Stimulated activated naive CD8-positive, alpha-beta T cell treated with anti-CD3 and anti-CD28 coated beads, Interleukin-15, Interleukin-2, amounts not matched to agents 100 U/mL and 50 U/mL, for 24 hours (primary cell): Measurements from ENCODE around the gene GIMAP4.
A peak's percentile ranks its signal among the peaks of the same experiment; 100 is the strongest.
"Not testable (repeated sequence)": the region's sequence is repeated elsewhere in the genome, so short reads cannot be mapped to it uniquely, and the experiment has no call there.

Experiments
- ATAC-seq: fragments of 150-1000 bp; cut with Tn5 transposase; one replicate; pipeline ENCODE4 v1.10.0; 2021
- DNase-seq: peaks from one replicate; pipeline ENCODE4 v3.0.0; 2021

The GIMAP4 gene

GRCh38 chr7:150567169-150567568, at the start of gene GIMAP4:
Gene GIMAP4 (plus strand): TSS chr7:150567390. CDS start chr7:150569902, 2,512 bp downstream.
- ATAC-seq = no peak
- DNase-seq = no peak

GRCh38 chr7:150519310-150519709, 47.9 kb upstream of the GIMAP4 start:
- no peak for DNase-seq
- no peak for ATAC-seq

GRCh38 chr7:150520145-150520544, 47.0 kb upstream of the GIMAP4 start:
- ATAC-seq = peak; percentile 42
- DNase-seq = peak; percentile 41

GRCh38 chr7:150522931-150523330, 44.3 kb upstream of the GIMAP4 start:
- not testable (repeated sequence) for ATAC-seq, DNase-seq

DNA sequence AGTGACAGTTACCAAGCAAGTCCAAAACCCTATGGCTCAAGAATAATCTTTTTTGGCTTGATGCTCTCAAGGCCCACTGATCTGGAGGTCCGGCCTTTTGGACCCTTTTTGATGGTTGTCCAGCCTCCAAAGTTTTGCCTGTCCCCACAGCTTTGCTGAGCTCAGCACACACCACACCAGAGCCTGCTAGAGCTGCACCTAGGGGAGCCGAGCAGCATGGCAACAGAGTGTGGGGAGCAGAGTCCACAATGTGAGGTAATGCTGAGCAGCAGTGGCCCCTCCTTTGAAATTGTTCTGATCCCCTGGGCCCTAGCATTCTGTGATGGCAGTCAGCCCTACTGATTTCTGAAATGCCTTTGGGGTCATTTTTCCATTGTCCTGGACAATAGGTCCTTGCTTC, 43.2 kb upstream of the GIMAP4 start:
- DNase-seq (peak; percentile 40), ATAC-seq (peak; percentile 77)

GRCh38 chr7:150531704-150532103, 35.5 kb upstream of the GIMAP4 start:
- ATAC-seq = no peak
- no peak for DNase-seq

GRCh38 chr7:150538259-150538658, 28.9 kb upstream of the GIMAP4 start:
- ATAC-seq (no peak), DNase-seq (no peak)

DNA sequence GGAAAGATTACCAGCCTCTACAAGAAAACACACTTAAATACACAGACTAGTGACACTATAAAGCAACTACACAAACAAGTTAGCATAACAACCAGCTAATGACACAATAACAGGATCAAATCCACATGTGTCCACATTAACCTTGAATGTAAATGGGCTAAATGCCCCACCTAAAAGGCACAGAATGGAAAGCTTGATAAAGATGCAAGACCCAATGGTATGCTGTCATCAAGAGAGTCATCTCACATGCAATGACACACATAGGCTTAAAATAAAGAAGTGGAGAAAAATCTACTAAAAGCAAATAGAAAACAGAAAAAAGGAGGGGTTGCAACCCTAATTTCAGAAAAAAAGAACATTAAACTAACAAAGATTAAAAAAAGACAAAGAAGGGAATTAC, 14.0 kb upstream of the GIMAP4 start:
- DNase-seq (no peak), ATAC-seq (peak; percentile 43)

GRCh38 chr7:150556521-150557138, 10.6 kb upstream of the GIMAP4 start:
- peak; percentile 45 for ATAC-seq
- no peak for DNase-seq

DNA sequence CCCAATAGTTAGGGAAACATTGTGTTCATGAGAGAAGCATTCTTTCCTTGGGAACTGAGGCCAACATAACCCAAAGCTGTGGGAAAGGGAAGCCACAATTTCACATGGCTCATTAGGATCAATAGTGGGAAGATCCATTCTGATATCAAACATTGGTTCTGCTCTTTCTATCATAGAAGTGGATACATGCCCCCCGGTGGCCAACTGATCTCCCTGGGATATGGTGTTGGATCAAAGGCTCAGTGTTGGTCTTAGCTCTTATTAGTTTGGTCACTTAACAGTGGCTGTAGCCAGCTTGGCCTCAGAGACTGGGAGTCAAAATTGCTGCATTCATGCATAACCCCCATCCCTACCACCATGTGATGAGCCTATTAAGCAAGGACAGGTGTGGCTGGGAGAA, 6.7 kb upstream of the GIMAP4 start:
- ATAC-seq (no peak), DNase-seq (no peak)

GRCh38 chr7:150562919-150563318, 4.3 kb upstream of the GIMAP4 start:
- DNase-seq (no peak), ATAC-seq (no peak)

- ATAC-seq (peak; percentile 34), DNase-seq (no peak)
These were observed 3.2 kb upstream of the GIMAP4 start for GRCh38 chr7:150564006-150564405.

GRCh38 chr7:150564566-150564965, 2.6 kb upstream of the GIMAP4 start:
- ATAC-seq = no peak

DNA sequence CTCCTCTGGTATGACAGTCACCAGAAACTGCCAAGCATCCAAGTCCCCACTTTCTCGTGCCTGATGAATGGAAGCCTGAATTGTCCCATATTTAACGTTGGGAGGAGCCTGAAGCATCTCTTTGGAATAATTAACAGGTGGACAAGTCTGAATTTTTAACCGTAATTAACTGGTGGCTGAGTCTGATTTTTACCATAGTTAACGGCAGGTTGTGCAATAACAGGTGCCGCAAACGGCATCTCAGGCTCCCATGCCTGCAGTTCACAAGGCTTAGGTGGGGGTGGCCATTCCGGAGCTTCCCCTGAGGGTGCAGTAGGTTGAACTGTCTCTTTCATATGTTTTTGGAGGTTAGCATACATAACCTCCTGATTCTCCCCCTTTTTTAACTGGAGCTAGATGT, 2.0 kb upstream of the GIMAP4 start:
- ATAC-seq (no peak), DNase-seq (no peak)

More at GRCh38 chr7:150564566-150564965, 2.6 kb upstream of the GIMAP4 start:
- no peak for DNase-seq

GRCh38 chr7:150566123-150566522, 1.1 kb upstream of the GIMAP4 start:
- ATAC-seq (no peak), DNase-seq (no peak)

- no peak for DNase-seq
- ATAC-seq = peak; percentile 37
These were observed 618 bp upstream of the GIMAP4 start for GRCh38 chr7:150566572-150566971.

DNA sequence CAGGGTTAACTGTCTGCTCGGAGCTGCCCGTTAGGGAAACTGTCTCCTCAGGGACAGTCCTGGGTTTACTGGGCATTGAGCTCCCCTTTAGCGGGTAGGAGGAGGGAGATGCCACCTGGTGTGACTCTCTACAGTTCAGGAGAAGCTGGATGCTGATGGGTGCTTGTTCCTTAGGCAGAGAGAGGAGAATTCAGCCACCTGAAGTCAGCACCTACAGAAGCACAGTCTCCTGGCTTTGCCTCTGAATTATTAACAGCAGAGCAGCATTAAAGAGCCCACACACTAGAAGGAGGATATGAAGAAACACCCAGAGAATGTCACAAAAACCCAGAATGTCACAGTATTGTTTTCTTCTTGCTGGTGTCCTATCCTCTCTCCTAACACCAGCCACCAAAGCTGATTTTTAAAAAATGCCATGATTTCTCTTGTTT, 696 bp downstream of the GIMAP4 start:
- DNase-seq = no peak
- ATAC-seq = peak; percentile 31

DNA sequence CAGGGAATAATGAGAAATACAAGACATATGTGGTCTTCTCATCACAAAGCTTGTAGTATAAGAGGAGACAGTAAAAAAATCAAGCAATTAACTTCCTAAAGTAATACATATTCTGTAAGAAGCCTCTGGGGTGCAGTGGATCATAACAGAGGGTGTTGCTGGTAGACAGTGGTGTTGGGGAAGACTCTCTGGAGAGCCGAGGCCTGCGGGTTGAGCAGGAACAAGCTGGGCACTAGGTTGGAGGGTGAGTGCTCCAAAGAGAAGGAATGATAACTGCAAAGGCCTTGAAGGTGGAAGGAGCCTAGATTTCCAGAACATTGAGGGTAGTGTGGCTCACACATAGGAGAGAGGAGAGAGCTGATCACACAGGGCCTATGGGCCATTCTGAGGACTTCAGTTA, 1.5 kb downstream of the GIMAP4 start:
- ATAC-seq = peak; percentile 38

DNA sequence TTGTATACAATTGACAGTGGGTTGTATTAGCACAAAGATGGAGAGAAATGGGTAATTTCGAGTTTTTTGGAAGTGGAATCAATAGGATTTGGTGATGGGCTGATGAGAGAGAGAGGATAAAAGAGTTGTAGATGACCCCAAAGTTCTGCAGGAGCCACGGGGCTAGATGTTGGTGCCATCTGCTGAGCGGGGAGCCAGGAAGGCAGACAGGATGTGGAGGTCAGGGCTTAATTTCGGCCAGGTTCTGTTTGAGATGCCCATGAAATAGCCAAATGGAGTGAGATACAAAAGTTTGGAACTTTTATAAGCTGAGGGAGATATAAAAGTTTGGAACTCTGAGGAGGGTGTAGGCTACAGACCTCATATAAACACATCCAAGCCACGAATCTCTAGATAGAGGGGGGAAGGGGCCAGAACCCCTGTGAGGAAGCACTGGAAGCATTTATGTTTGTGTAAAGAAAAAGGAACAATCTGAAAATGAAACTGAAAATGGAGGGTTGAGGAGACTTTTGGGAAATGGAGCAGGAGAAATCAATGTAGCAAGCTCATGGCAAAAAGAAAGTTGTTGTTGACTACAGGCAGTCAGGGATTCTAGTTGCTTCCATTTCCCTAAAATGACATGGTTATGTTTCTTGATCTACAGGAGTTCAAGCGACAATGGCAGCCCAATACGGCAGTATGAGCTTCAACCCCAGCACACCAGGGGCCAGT, 2.2 kb downstream of the GIMAP4 start:
- DNase-seq (no peak), ATAC-seq (no peak)

More for the DNA sequence above, 1.5 kb downstream of the GIMAP4 start:
- no peak for DNase-seq

DNA sequence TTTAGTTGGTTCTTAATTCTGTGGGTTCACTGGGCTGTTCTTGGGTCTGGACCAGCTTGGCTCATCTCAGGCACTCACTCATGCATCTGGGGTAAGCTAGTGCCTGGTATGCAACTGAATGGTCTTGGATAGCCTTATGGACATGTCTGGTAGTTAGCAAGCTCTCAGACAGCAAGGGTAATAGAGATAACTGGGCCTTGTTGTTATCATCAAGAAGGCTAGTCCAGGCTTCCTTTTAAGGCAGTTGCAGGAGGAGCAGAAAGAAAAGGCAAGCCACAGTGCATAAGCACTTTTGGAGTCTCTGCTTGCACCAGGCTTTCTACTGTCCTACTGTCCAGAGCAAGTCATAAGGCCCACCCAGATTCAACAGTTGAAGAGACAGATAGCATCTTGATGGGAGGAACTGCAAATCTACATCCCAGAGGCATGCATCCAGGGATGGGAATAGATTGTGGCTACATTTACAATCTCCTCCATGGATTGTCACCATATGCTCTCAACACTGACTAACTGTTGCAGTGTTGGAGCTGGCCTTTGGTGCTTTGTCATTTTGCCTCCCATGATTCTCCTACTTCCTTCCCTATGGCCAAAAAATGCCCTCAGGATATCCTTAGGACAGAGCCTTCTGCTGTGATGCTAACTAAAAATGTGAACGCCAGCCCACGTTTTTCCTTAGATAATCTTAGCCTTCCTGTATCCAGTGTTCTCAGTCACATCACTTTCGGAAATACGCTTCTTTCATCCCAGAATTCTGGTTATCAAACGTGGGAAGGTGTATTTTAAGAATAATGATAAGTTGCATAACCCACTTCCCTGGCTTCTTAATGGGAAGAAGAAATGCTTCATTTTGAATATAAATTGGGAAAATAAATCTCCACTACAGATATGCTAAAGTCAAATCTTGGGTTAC, 3.6 kb downstream of the GIMAP4 start:
- DNase-seq (no peak), ATAC-seq (no peak)

DNA sequence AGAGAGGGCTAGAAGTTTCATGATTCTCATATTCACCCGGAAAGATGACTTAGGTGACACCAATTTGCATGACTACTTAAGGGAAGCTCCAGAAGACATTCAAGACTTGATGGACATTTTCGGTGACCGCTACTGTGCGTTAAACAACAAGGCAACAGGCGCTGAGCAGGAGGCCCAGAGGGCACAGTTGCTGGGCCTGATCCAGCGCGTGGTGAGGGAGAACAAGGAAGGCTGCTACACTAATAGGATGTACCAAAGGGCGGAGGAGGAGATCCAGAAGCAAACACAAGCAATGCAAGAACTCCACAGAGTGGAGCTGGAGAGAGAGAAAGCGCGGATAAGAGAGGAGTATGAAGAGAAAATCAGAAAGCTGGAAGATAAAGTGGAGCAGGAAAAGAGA, 5.3 kb downstream of the GIMAP4 start:
- no peak for ATAC-seq
- no peak for DNase-seq

DNA sequence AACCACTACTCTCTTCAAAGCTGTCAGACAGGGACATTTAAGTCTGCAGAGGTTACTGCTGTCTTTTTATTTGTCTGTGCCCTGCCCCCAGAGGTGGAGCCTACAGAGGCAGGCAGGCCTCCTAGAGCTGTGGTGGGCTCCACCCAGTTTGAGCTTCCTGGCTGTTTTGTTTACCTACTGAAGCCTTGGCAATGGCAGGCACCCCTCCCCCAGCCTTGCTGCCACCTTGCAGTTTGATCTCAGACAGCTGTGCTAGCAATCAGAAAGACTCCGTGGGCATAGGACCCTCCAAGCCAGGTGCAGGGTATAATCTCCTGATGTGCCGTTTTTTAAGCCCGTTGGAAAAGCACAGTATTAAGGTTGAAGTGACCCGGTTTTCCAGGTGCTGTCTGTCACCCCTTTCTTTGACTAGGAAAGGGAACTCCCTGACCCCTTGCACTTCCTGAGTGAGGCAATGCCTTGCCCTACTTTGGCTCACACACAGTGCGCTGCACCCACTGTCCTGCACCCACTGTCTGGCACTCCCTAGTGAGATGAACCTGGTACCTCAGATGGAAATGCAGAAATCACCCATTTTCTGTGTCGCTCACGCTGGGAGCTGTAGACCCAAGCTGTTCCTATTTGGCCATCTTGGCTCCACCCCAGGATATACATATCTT, 12.9 kb downstream of the GIMAP4 start:
- ATAC-seq, DNase-seq: not testable (repeated sequence)
